Measurements from ENCODE around the gene GALNT10.

DNA sequence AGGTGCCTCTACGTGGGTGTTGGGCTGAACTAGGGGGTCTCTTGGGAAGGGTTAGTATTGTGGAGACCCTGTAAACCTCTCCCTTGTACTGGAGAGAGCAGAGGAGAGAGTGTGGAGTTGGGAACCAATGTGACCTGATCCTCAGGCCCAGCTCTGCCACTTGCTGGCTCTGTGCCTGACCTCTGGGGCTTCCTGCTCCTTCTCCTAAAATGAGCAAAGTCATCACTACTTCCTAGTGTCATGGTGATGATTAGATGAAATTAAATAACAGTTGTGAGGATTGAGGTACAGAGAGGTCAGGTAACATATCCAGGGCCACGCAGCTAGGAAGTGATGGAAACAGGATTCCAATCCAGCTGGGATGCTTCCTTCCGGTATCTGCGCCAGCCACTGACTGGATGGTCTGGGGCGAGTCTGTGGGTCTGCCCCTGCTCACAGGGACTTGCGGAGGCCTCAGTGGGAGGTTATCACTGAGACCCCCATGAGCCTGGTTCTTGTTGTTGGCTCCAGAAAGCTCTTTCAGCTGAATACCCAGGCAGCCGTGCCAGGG, 9.2 kb downstream of the GALNT10 start:
- TF ChIP-seq, protein P1, sequence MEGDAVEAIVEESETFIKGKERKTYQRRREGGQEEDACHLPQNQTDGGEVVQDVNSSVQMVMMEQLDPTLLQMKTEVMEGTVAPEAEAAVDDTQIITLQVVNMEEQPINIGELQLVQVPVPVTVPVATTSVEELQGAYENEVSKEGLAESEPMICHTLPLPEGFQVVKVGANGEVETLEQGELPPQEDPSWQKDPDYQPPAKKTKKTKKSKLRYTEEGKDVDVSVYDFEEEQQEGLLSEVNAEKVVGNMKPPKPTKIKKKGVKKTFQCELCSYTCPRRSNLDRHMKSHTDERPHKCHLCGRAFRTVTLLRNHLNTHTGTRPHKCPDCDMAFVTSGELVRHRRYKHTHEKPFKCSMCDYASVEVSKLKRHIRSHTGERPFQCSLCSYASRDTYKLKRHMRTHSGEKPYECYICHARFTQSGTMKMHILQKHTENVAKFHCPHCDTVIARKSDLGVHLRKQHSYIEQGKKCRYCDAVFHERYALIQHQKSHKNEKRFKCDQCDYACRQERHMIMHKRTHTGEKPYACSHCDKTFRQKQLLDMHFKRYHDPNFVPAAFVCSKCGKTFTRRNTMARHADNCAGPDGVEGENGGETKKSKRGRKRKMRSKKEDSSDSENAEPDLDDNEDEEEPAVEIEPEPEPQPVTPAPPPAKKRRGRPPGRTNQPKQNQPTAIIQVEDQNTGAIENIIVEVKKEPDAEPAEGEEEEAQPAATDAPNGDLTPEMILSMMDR (IDR thresholded peaks at IDR 0.05) = no peak
- TF ChIP-seq POLR2AphosphoS5 (IDR thresholded peaks at IDR 0.05) (no peak), POLR2A (IDR thresholded peaks at IDR 0.05) (no peak)
